OCI-M2 (cell line): Measurements from ENCODE around the gene APBA2.

Experiments used
- DNase-seq: peaks from one replicate; lab custom pipeline; 2025; ENCODE audit not compliant: unreplicated experiment; lab: John Stamatoyannopoulos, UW

APBA2 gene

GRCh38 chr15:28914046-28914445 lies 28.3 kb downstream of the APBA2 start:
- DNase-seq = no peak

DNA sequence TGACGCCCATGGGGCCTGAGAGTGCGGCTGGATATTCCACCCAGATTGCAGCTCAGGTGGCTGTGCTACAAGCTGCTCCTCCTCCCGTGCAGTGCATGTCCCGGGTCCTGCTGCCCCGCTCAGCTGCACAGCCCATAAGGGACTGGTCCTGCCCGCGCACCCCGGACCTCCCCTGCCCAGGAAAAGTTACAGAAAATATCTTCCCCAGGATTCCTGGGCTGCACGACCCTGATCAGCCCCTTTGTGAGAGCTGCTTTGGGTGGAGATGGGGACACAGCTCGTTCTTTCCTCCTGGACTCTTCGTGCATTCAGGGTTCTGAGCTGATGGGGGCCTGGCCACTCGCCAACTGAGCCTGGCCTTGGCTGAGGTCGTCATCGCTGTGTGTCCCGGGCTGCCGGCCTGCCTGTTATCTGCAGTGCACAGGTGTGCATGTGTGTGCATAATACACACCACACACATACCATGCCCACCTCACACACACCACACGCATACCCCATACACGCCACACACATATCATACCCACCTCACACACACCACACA lies 28.8 kb downstream of the APBA2 start:
- no peak for DNase-seq

DNA sequence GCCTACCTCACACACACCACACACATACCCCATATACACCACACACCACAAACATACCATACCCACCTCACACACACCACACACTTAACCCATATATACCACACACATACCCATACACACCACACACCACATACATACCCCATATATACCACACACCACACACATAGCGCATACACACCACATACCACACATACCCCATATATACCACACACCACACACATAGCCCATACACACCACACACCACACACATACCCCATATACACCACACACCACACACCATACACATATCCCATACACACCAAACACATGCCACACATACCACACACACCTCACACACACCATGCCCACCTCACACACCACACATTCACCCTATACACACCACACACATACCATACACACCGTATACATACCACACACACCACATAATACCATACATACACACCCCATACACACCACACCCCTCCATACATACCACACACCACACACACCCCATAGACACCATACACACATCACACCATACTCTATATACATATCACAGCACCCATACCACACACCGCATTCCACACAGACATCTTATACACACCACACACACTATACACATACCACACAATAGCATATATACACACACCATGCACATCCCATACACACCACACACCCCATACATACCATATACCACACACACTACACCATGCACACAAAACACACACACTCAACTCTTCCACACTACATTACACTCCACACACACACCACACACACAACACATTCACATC lies 29.5 kb downstream of the APBA2 start:
- DNase-seq = no peak

DNA sequence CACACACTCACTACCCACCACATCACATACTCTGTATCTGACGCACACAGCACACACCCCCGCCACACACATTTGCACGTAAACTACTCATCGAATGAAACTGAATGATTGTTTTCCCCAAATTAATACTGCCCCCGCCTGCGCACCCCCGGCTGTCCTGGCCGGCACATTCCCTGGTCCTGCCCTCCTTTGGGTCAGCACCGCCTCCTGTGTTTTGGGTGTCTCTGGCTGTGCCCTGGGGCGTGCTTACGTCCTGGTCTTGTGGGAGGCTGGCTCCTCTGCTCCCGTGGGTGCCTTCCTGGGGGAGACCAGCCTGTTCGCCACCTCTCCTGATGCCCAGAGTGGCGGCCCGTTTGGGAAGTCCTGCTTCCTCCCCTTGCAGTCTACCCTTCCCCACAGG lies 30.2 kb downstream of the APBA2 start:
- DNase-seq = no peak

DNA sequence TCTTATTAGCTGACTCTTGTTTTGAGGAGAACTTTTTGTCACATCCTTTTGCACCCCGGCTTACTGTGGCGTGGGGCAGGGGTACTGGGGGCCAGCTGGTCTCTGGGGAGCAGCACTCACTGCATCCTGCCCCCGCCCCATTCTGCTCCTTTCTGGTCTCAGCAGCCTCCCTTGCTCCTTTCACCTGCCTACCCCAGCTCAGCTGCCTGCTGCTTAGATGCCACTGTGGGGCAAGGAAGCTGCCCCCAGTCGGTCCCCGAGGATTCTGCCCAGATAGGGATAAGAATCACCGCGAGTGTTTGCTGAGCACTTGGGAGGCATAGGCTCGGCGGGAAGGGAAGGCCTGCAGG lies 32.0 kb downstream of the APBA2 start:
- DNase-seq = no peak

GRCh38 chr15:28918141-28918983 lies 32.6 kb downstream of the APBA2 start:
- no peak for DNase-seq

DNA sequence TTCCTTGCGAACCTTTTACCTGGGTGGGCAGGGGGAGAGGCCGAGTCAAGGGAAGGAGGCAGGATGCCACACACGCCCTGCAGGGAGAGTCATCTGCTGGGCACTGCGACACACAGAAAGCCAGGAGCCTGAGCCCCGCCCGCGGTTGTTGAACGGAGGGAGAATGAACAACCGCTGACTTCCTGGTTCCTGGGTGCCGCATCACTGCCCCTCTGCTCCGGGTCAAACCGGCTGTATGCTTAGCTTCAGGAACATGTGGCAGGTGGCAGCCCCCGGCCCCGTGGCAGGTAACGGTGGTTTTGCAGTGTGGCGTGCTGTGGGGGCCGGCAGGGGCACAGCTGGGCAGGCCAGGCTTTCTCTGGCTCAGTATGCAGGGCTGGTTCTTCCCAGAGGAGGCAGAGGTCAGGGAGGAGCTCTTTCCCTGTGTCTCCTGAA lies 33.4 kb downstream of the APBA2 start:
- DNase-seq = no peak

- no peak for DNase-seq
Measured at GRCh38 chr15:28919679-28920655, 34.2 kb downstream of the APBA2 start.

DNA sequence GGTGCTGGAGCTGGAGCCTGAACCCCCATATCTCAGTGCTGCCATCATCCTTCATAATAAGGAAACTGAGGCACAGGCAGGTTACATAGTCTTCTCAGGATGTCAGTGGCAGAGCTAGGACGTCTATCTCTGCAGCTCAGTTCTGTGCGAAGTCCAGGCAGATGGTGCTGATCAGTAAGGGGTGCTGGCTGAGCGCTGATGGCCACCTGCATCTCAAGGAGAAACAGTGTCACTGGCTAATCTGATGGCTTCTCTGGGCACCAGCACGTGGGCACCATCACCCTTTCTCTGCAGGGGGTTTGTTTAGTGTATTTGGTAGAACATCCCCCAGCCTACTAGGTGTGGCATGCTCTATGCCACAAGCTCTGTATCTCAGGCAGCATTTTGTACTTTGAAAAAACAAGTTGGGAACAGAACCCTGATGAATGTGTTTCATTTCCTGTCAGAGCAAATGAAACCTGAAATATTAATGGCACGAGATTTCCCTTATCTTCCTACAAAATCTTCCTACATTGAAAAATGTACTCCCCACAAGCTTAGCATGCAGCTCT lies 35.1 kb downstream of the APBA2 start:
- DNase-seq = no peak

GRCh38 chr15:28921336-28921735 lies 35.6 kb downstream of the APBA2 start:
- DNase-seq = no peak

- no peak for DNase-seq
Measured at GRCh38 chr15:28921919-28922706, 36.3 kb downstream of the APBA2 start.

GRCh38 chr15:28922707-28923012 lies 36.9 kb downstream of the APBA2 start:
- no peak for DNase-seq

DNA sequence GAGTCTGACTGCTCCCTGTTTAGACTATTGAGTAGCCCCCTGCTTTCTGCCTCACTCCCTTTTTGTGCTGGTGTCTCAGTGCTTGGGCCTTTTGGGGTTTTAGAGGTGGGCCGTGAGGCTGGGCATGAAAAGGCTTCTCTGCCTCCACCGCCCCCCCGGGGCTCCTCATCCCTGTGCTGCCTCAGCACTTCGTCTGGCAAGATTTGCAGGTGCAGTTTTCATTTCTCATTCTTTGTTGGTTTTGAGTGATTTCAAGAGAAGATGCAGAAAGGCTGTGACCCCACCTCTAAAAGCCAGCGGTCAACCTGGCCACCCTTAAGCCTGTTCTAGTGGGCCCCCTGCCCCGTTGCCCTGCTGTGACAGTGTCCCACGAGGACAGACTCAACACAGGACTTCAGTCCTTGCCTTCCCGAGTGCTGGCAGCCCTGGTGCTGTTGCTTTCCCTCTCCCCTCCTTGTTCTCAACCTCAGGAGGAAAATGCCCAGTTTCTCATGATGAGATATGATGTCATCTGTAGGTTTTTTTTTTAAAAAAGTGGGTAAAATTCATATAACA lies 38.0 kb downstream of the APBA2 start:
- no peak for DNase-seq

DNA sequence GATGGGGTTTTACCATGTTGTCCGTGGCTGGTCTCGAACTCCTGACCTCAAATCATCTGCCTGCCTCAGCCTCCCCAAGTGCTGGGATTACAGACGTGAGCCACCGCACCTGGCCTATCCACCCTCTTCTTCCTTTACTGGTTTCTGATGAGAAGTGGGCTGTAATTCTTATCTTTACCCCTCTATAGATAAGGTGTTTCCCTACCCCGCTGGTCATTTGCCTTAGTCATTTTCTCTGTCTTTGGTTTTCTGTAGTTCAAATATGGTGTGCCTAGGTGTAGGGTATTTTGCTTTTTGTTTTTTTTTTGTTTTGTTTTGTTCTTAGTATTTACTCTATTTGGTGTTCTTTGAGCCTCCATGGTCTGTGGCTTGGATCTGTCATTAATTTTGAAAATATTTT lies 41.3 kb downstream of the APBA2 start:
- DNase-seq = no peak

DNA sequence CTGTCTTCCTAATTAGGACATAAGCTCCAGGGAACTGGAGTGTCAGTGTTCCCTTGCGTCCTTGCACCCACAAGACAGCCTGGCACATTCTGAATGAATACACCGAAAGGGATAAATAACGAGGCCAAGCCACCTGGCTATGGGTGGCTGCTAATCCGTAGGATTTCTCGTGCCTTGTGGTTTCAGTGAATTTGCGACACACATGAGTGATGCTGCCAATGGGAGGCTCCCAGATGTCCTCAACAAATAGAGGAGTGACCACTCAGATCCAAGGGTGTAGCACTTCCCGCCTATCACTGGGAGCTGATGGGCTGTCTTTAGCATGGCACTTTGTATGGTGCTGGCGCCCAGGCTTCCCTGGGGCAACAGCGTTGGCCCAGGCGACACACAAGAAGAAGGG lies 43.4 kb downstream of the APBA2 start:
- DNase-seq = no peak

- no peak for DNase-seq
Measured at GRCh38 chr15:28930011-28930410, 44.2 kb downstream of the APBA2 start.

- no peak for DNase-seq
Measured at GRCh38 chr15:28930476-28931291, 44.9 kb downstream of the APBA2 start.

DNA sequence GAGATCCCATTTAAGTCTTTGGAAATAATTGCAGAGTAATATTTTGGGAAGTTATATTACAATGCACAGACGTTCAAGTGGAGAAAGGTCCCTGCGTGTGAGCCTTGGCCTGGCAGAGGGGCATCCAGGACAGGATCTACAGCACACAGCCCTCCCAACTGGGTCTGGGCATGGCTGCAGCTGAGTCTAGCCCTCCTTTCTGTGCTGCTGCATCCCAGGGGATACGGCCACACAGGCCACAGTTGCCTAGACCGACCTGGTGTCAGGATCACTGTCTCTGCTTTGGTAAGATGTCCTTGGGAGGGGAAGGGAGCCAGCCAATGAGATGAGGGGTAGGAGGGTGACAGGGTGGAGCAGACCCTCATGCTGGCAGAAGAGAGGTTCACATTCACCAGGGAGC lies 46.1 kb downstream of the APBA2 start:
- DNase-seq = no peak

- no peak for DNase-seq
Measured at GRCh38 chr15:28932361-28932760, 46.6 kb downstream of the APBA2 start.
